B cell (primary cell): ENCODE data around the gene SPACA5B. TPM values are rescaled to one million over a fixed set of nuclear protein-coding genes. Genes with fewer than 3 reads are reported as not detected.
"Not testable (repeated sequence)": the region's sequence is repeated elsewhere in the genome, so short reads cannot be mapped to it uniquely, and the experiment has no call there.

Experiments
- ATAC-seq: fragments of 200-7000 bp; cut with Tn5 transposase; one replicate; pipeline ENCODE4 v1.10.0; 2021; ENCODE audit warnings: low read depth, mild to moderate bottlenecking, moderate number of reproducible peaks, moderate library complexity
- CTCF ChIA-PET: fragments of 350-600 bp; sonication (Branson Sonifier 250); formaldehyde crosslinking; loops from one replicate; lab custom pipeline; 2021; ENCODE audit warnings: antibody characterized with exemption, inconsistent platforms; lab: Charles Lee
- POLR2A ChIA-PET: fragments of 350-600 bp; sonication (Branson Sonifier 250); formaldehyde crosslinking; loops from one replicate; lab custom pipeline; 2021; ENCODE audit warnings: antibody characterized with exemption; lab: Charles Lee
- DNase-seq: peaks from one replicate; pipeline ENCODE4 v3.0.0; 2013
- H2AFZ ChIP-seq: 2 replicates; pipeline ENCODE4 v1.6.1; 2012; ENCODE audit warnings: mild to moderate bottlenecking, low read depth, low read length; ENCODE audit not compliant: insufficient read depth, poor library complexity, severe bottlenecking
- H3K27ac ChIP-seq, 2 donors: 1 replicate in 1 of 2; 2 replicates in 1 of 2; pipeline ENCODE4 v1.5.1; 2012 to 2013; ENCODE audit warnings: low read length in 2 of 2, mild to moderate bottlenecking in 2 of 2, moderate library complexity in 1 of 2
- H3K27me3 ChIP-seq, 4 experiments: fragments of 200-600 bp in 1 of 4; sonication (generic) in 1 of 4; replicated peaks in 1 of 4; 1 replicate in 2 of 4; 2 replicates in 2 of 4; pipeline versions ENCODE4 v1.6.1 to v1.7.0; 2013 to 2016; ENCODE audit warnings: low read length in 3 of 4, mild to moderate bottlenecking in 2 of 4, mixed read lengths in 1 of 4, moderate library complexity in 1 of 4; ENCODE audit not compliant: insufficient read depth in 4 of 4, control insufficient read depth in 3 of 4; ENCODE audit errors: control extremely low read depth in 1 of 4
- H3K36me3 ChIP-seq, 2 experiments: replicated peaks in 1 of 2; 1 replicate in 1 of 2; 2 replicates in 1 of 2; pipeline versions ENCODE4 v1.6.1 to v1.7.1; 2013; ENCODE audit warnings: low read length in 1 of 2; ENCODE audit not compliant: insufficient read depth in 2 of 2, control insufficient read depth in 1 of 2; ENCODE audit errors: control extremely low read depth in 1 of 2, extremely low read depth in 1 of 2
- H3K4me1 ChIP-seq, 2 donors: fragments of 200-600 bp in 1 of 2; sonication (generic) in 1 of 2; 1 replicate in 1 of 2; 2 replicates in 1 of 2; pipeline versions ENCODE4 v1.5.1 to v1.6.1; 2013 to 2017; ENCODE audit warnings: low read length in 2 of 2; ENCODE audit not compliant: control insufficient read depth in 2 of 2, insufficient read depth in 2 of 2
- H3K4me2 ChIP-seq: replicated peaks from 2 replicates; pipeline ENCODE3; 2012; ENCODE audit warnings: mild to moderate bottlenecking, low read depth, low read length; ENCODE audit not compliant: poor library complexity, severe bottlenecking
- H3K4me3 ChIP-seq, 5 experiments: fragments of 200-600 bp in 1 of 5; sonication (generic) in 1 of 5; 1 replicate in 3 of 5; 2 replicates in 2 of 5; pipeline versions ENCODE4 v1.5.1 to v1.7.0; 2011 to 2016; ENCODE audit warnings: low read length in 4 of 5, mild to moderate bottlenecking in 4 of 5, low read depth in 2 of 5, control low read depth in 1 of 5, moderate library complexity in 1 of 5; ENCODE audit not compliant: insufficient read depth in 1 of 5; ENCODE audit errors: control extremely low read depth in 1 of 5, extremely low read depth in 1 of 5
- H3K79me2 ChIP-seq: fragments of 200-600 bp; sonication (generic); one replicate; pipeline ENCODE4 v1.6.0; 2016; ENCODE audit warnings: low read length; ENCODE audit not compliant: control insufficient read depth, insufficient read depth
- H3K9ac ChIP-seq: fragments of 200-600 bp; sonication (generic); 2 replicates; pipeline ENCODE4 v1.6.1; 2017; ENCODE audit warnings: mild to moderate bottlenecking, low read length, moderate library complexity
- H3K9me3 ChIP-seq, 3 donors: one replicate each; pipeline versions ENCODE4 v1.6.1 to v1.7.1; 2013; ENCODE audit warnings: low read length in 2 of 3; ENCODE audit not compliant: control insufficient read depth in 2 of 3, insufficient read depth in 1 of 3; ENCODE audit errors: control extremely low read depth in 1 of 3
- H4K20me1 ChIP-seq: 2 replicates; pipeline ENCODE4 v1.6.0; 2012; ENCODE audit warnings: mild to moderate bottlenecking, low read length; ENCODE audit not compliant: insufficient read depth, control insufficient read depth, poor library complexity, severe bottlenecking
- H3K27ac Mint-ChIP-seq: one replicate; pipeline ENCODE4 v1.8.0; 2021; ENCODE audit warnings: mixed read lengths
- H3K27me3 Mint-ChIP-seq: one replicate; pipeline ENCODE4 v1.8.0; 2021; ENCODE audit warnings: mixed read lengths
- H3K4me1 Mint-ChIP-seq: one replicate; pipeline ENCODE4 v1.8.0; 2021; ENCODE audit warnings: mixed read lengths
- H3K4me3 Mint-ChIP-seq: one replicate; pipeline ENCODE4 v1.8.0; 2021; ENCODE audit warnings: mixed read lengths
- H3K9me3 Mint-ChIP-seq: one replicate; pipeline ENCODE4 v1.8.0; 2022; ENCODE audit warnings: mixed read lengths; ENCODE audit not compliant: insufficient read depth
- EZH2 ChIP-seq: IDR thresholded peaks from 2 replicates; pipeline ENCODE4 v1.6.1; 2012; ENCODE audit warnings: borderline replicate concordance, low read depth, mild to moderate bottlenecking, moderate library complexity, low read length; ENCODE audit not compliant: insufficient read depth, poor library complexity, severe bottlenecking
- WGBS: methylation state at CpG from one replicate; pipeline ENCODE4 v1.1.5; 2013; ENCODE audit warnings: missing lambda C conversion rate; ENCODE audit not compliant: insufficient coverage; 5-methylcytosine and 5-hydroxymethylcytosine counted together
- intact Hi-C: fragments of 100-400 bp; cut with micrococcal nuclease; formaldehyde crosslinking; loops from one replicate; pipeline ENCODE4 v1.10.0; 2022
- polyA plus RNA-seq: library from polyadenylated mRNA; depleted of rRNA; stranded (reverse); fragments of >200 nt; gene quantifications from 2 replicates; pipeline ENCODE4 v1.2.3, GENCODE V29; 2012
- total RNA-seq, 2 donors: library from RNA; stranded (reverse); fragments of 120-200 nt in 1 of 2; gene quantifications; 1 replicate in 1 of 2; 2 replicates in 1 of 2; pipeline versions ENCODE4 v1.2.3 to v1.2.4, GENCODE V29; 2013 to 2022
- TF ChIP-seq, protein P1 (sequence below): fragments of 200-600 bp; IDR thresholded peaks from one replicate; pipeline ENCODE4 v1.8.0; 2022; ENCODE audit warnings: antibody characterized with exemption, mild to moderate bottlenecking

SPACA5B gene
- total and polyA plus RNA-seq, 2 donors (not counting 1 experiment from before 2014, with no cell fraction given) = not detected

DNA sequence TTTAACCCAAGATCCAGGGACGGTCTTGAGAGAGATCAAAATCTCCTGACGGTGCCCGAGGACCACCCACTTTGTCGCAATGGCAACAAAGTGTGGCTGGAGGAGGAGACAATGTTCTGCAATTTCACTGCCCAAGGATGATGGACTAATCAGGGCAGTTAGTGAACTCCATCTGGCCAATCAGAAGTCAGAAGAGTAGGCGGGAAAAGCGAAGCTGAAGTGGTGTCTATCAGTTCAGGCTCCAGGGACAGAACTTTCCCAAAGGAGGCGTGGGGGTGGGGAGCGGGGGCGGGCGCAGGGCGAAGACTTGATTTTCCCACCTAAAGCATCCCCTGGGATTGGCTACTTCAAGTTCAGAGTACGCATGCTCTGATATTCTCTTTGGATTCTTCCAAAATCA, 25.6 kb downstream of the SPACA5B start:
- DNase-seq (no peak), ATAC-seq (no peak)
- Mint-ChIP-seq H3K27ac (no peak overlapping the region), H3K9me3 (no peaks in the 10 kb centered on the region), H3K4me1 (no peaks in the 10 kb centered on the region), H3K27me3 (peaks cover 8% of the 10 kb centered on the region), H3K4me3 (no peak overlapping the region)
- intact Hi-C loops = no loop called here
- 97% methylated on average over 7 of the region's 12 CpGs for WGBS
- H3K36me3 ChIP-seq = no peaks in the 10 kb centered on the region
- H4K20me1 ChIP-seq = no peaks in the 10 kb centered on the region
- H2AFZ ChIP-seq = no peak overlapping the region
- no peaks in the 10 kb centered on the region for H3K79me2 ChIP-seq
- no peak overlapping the region for H3K4me2 ChIP-seq
- H3K27me3 ChIP-seq = no peaks in the 10 kb centered on the region
- CTCF ChIA-PET = no interaction called here
- no peak overlapping the region for H3K9ac ChIP-seq
- POLR2A ChIA-PET = no interaction called here
- no peaks in the 10 kb centered on the region for H3K4me1 ChIP-seq
- no peak for TF ChIP-seq EZH2
- TF ChIP-seq, protein P1, sequence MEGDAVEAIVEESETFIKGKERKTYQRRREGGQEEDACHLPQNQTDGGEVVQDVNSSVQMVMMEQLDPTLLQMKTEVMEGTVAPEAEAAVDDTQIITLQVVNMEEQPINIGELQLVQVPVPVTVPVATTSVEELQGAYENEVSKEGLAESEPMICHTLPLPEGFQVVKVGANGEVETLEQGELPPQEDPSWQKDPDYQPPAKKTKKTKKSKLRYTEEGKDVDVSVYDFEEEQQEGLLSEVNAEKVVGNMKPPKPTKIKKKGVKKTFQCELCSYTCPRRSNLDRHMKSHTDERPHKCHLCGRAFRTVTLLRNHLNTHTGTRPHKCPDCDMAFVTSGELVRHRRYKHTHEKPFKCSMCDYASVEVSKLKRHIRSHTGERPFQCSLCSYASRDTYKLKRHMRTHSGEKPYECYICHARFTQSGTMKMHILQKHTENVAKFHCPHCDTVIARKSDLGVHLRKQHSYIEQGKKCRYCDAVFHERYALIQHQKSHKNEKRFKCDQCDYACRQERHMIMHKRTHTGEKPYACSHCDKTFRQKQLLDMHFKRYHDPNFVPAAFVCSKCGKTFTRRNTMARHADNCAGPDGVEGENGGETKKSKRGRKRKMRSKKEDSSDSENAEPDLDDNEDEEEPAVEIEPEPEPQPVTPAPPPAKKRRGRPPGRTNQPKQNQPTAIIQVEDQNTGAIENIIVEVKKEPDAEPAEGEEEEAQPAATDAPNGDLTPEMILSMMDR = no peak
- H3K9me3 ChIP-seq = no peaks in the 10 kb centered on the region
- no peak overlapping the region for H3K27ac ChIP-seq
- no peak overlapping the region for H3K4me3 ChIP-seq

DNA sequence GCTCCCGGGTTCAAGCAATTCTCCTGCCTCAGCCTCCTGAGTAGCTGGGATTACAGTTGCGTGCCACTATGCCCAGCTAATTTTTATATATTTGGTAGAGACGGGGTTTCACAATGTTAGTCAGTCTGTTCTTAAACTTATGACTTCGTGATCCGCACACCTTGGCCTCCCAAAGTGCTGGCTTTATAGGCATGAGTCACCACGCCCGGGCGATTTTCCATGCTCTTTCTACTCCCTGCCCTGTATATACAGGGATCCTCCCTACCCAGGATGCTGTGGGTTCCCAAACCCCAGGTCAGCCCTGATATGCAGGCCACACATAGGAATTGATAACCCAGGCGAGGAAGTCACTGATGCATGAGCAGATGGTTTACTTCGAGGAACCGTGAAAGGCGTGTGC, 34.8 kb downstream of the SPACA5B start:
- no peaks in the 10 kb centered on the region for H3K4me1 ChIP-seq
- H3K27ac Mint-ChIP-seq = no peak overlapping the region
- H3K27me3 ChIP-seq = no peaks in the 10 kb centered on the region
- ATAC-seq (no peak), DNase-seq (no peak)
- no peak overlapping the region for H2AFZ ChIP-seq
- H3K9ac ChIP-seq = no peak overlapping the region
- H3K79me2 ChIP-seq = no peaks in the 10 kb centered on the region
- POLR2A ChIA-PET = no interaction called here
- no peak overlapping the region for H3K4me3 Mint-ChIP-seq
- no peaks in the 10 kb centered on the region for H4K20me1 ChIP-seq
- TF ChIP-seq, protein P1 = no peak
- TF ChIP-seq EZH2 = no peak
- 89% methylated on average over 5 of the region's 12 CpGs for WGBS
- no peak overlapping the region for H3K4me2 ChIP-seq
- no peaks in the 10 kb centered on the region for H3K4me1 Mint-ChIP-seq
- H3K4me3 ChIP-seq = no peak overlapping the region
- H3K9me3 Mint-ChIP-seq = no peaks in the 10 kb centered on the region
- peaks cover 13% of the 10 kb centered on the region for H3K27me3 Mint-ChIP-seq
- H3K27ac ChIP-seq = no peak overlapping the region
- CTCF ChIA-PET = no interaction called here
- intact Hi-C loops = no loop called here
- H3K9me3 ChIP-seq = no peaks in the 10 kb centered on the region
- no peaks in the 10 kb centered on the region for H3K36me3 ChIP-seq

DNA sequence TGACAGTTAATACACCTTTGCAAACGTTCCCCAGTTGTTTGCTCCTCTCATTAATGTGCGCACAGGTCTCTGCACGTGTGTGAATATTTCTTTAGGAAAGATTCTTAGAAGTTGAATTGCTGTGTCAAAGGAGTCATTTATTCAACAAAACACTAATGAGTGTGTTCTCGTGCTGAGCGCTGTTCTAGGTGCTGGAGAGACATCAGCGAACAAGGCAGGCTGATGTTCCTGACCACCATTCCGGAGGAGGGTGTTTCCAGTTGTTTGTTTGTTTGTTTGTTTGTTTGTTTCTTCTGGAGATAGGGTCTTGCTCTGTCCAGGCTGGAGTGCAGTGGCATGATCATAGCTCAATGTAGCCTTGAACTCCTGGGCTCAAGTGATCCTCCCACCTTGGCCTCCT, 35.9 kb downstream of the SPACA5B start:
- CTCF ChIA-PET, H3K9ac ChIP-seq, H3K9me3 Mint-ChIP-seq, DNase-seq, H3K4me2 ChIP-seq, H3K4me3 ChIP-seq, H3K4me1 Mint-ChIP-seq, H4K20me1 ChIP-seq, ATAC-seq, H3K27ac Mint-ChIP-seq, H3K27me3 ChIP-seq, H3K36me3 ChIP-seq, intact Hi-C loops, H3K27ac ChIP-seq, H3K27me3 Mint-ChIP-seq, H3K9me3 ChIP-seq, POLR2A ChIA-PET, H3K4me1 ChIP-seq, H2AFZ ChIP-seq, H3K79me2 ChIP-seq, H3K4me3 Mint-ChIP-seq: not testable (repeated sequence)
- no CpG with 5 or more reads among the region's 7 CpGs for WGBS
